ENCODE data around the gene SREK1.

The SREK1 gene

DNA sequence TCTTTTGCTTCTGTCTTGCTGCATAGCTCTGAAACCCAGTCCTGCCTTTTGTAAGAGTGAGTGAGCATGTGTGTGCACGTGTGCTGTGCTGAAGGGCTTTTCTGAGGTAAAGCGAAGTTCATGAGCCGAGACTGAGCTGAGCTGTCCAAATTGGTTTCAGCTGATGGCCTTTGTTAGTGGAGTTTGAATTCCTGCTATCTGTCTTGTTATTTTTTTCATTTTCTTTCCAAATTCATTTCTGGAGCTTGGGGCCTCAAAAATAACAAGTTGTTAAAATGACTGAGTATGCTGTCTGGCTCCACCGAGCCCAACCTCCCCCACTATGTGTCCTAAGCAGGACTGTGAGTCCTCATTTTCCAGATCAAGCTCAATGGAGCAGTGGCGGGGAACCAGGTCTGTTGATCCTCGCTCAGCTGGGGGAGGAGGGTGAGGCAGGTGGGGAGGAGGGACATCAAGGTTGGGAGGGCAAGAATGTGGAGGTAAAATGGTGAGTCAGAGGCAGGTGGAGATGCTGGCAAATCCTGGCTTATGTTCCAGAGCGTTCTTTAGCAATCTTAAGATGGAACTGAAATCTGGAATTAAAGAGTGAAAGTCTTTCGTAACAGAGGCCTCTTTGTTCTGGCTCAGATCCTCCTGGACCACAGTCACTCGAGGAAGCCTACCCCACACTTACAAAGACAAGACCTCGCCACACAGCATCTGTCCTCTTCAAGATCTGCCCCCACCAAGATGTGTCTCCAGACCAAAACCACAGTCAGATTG is 63.9 kb downstream of the SREK1 start:
- TF ChIP-seq, protein P1, sequence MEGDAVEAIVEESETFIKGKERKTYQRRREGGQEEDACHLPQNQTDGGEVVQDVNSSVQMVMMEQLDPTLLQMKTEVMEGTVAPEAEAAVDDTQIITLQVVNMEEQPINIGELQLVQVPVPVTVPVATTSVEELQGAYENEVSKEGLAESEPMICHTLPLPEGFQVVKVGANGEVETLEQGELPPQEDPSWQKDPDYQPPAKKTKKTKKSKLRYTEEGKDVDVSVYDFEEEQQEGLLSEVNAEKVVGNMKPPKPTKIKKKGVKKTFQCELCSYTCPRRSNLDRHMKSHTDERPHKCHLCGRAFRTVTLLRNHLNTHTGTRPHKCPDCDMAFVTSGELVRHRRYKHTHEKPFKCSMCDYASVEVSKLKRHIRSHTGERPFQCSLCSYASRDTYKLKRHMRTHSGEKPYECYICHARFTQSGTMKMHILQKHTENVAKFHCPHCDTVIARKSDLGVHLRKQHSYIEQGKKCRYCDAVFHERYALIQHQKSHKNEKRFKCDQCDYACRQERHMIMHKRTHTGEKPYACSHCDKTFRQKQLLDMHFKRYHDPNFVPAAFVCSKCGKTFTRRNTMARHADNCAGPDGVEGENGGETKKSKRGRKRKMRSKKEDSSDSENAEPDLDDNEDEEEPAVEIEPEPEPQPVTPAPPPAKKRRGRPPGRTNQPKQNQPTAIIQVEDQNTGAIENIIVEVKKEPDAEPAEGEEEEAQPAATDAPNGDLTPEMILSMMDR (IDR thresholded peaks at IDR 0.05): no peak

DNA sequence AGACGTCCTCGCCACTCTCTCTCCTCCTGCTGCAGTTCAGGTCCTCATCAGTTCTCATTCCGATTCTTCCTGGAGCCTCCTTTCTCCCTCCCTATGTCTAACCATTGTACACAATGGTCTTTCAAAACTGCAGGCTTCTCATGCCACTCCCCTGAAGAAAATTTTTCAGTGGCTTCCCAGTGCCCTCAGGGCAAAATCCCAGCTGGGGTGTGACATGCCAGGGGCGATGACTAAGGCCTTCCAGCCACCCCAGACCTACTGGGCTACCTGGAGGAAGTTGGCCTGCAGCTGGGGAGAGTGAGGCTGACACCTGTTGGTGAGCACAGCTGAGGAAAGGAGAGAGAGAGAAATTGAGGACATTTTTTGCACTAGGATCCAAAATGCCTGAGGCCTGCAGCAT is 65.2 kb downstream of the SREK1 start:
- TF ChIP-seq, protein P1 (IDR thresholded peaks at IDR 0.05): no peak

DNA sequence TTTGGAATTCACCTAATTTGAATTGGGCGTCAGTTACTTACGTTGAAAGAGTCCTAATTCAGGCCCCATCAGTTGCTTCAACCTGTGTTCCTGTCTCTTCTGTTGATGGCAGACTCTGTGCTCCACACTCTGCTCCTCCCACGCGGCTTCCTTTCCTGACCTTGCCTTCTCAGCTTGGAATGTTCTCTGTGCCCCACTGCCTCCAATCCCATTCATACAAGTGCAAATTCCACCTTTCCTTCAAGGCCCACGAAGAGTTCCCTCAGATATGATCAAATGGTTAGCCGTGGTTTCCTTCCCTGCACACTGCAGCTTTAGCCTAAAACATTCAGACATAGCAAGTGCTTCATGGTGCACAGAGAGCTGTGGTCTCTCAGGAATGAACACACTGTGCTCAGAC is 65.7 kb downstream of the SREK1 start:
- TF ChIP-seq, protein P1 (IDR thresholded peaks at IDR 0.05): no peak

DNA sequence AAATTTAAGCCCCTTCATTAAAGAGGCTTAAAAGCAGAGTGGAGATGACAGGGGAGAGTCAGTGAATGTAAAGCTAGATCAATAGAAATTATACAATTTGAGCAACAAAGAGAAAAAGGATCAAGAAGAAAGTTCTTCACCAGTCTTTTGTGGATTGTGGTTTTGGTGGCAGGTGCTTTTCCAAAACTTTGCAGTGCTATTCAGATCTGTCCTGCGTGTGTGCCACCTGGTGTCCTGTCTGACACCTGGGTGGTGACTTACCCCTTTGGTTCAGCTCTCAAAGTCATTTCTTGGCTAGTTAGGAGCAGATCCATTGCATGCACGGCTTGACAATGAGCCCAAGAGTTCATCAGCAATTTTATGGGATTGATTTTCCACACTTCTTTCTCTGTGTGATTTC is 69.4 kb downstream of the SREK1 start:
- TF ChIP-seq, protein P1 (IDR thresholded peaks at IDR 0.05): no peak

GRCh38 chr5:66222455-66222854 is 78.4 kb downstream of the SREK1 start:
- TF ChIP-seq, protein P1 (IDR thresholded peaks at IDR 0.05): no peak

- TF ChIP-seq, protein P1 (IDR thresholded peaks at IDR 0.05): peak; percentile 83
These were observed 79.5 kb downstream of the SREK1 start for GRCh38 chr5:66223637-66224036.

DNA sequence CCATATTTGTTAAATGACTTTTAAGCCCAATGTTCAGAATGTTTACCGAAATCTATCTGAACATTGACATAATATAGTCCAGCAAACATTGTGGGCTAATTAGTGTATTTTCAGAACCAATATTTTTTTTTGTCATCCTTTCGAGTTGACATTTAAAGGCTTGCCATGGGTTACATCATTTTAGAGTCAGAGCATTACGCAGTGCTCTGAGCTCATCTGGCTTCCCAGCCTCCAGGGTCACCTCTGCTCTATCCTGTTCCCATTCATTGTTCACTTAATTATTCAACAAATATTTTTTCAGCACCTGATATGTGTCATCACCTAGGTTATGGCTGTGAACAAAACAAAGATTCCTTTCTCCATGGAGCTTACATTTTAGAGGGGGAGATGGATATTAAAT is 80.2 kb downstream of the SREK1 start:
- TF ChIP-seq, protein P1 (IDR thresholded peaks at IDR 0.05): no peak
